Smooth muscle cell (in vitro differentiated cells): ENCODE data around the gene MBD5. TPM values are rescaled to one million over a fixed set of nuclear protein-coding genes. Genes with fewer than 3 reads are reported as not detected.

Experiments
- DNase-seq: peaks from one replicate; lab custom pipeline; 2025; ENCODE audit not compliant: unreplicated experiment; lab: John Stamatoyannopoulos, UW
- H2AFZ ChIP-seq: fragments of 200-600 bp; sonication (generic); 2 replicates; pipeline ENCODE4 v1.6.0; 2016; ENCODE audit warnings: antibody characterized with exemption, low read depth, mild to moderate bottlenecking
- H3F3A ChIP-seq: fragments of 200-600 bp; sonication (generic); 2 replicates; pipeline ENCODE4 v1.6.0; 2017; ENCODE audit warnings: antibody characterized with exemption, low read depth
- H3K27ac ChIP-seq: fragments of 200-600 bp; sonication (generic); 2 replicates; pipeline ENCODE4 v1.5.1; 2016; ENCODE audit warnings: low read depth, mild to moderate bottlenecking
- H3K27me3 ChIP-seq: fragments of 200-600 bp; sonication (generic); 2 replicates; pipeline ENCODE4 v1.6.1; 2016; ENCODE audit warnings: low read depth, mild to moderate bottlenecking
- H3K36me3 ChIP-seq: fragments of 200-600 bp; sonication (generic); 2 replicates; pipeline ENCODE4 v1.5.1; 2016; ENCODE audit warnings: low read depth
- H3K4me1 ChIP-seq: fragments of 200-600 bp; sonication (generic); 2 replicates; pipeline ENCODE4 v1.5.1; 2016; ENCODE audit warnings: low read depth
- H3K4me2 ChIP-seq: fragments of 200-600 bp; sonication (generic); 2 replicates; pipeline ENCODE4 v1.6.0; 2016; ENCODE audit warnings: mild to moderate bottlenecking
- H3K4me3 ChIP-seq: fragments of 200-600 bp; sonication (generic); 2 replicates; pipeline ENCODE4 v1.5.1; 2016; ENCODE audit warnings: mild to moderate bottlenecking
- H3K79me2 ChIP-seq: fragments of 200-600 bp; sonication (generic); 2 replicates; pipeline ENCODE4 v1.6.0; 2016; ENCODE audit warnings: low read depth, mild to moderate bottlenecking
- H3K9ac ChIP-seq: fragments of 200-600 bp; sonication (generic); 2 replicates; pipeline ENCODE4 v1.6.0; 2016; ENCODE audit warnings: low read depth
- H3K9me3 ChIP-seq: fragments of 200-600 bp; sonication (generic); replicated peaks from 2 replicates; pipeline ENCODE4 v1.5.1; 2016; ENCODE audit warnings: low read depth
- H4K20me1 ChIP-seq: fragments of 200-600 bp; sonication (generic); 2 replicates; pipeline ENCODE4 v1.6.0; 2016; ENCODE audit warnings: low read depth
- CTCF ChIP-seq: fragments of 200-600 bp; sonication (generic); IDR thresholded peaks from 2 replicates; pipeline ENCODE4 v1.5.1; 2017; ENCODE audit warnings: borderline replicate concordance, mild to moderate bottlenecking, antibody characterized with exemption; ENCODE audit not compliant: insufficient read depth, poor library complexity, severe bottlenecking
- WGBS: methylation state at CpG from one replicate; pipeline ENCODE4 v1.1.7; 2016; ENCODE audit warnings: low lambda C conversion rate; 5-methylcytosine and 5-hydroxymethylcytosine counted together
- polyA plus RNA-seq: library from polyadenylated mRNA; unstranded; fragments of >200 nt; fragmentation: Nextera tagmentation; extraction: Ambion mirVana; gene quantifications from 2 replicates; pipeline ENCODE4 v1.2.1, GENCODE V29; 2016
- total RNA-seq: library from RNA; depleted of rRNA; stranded (reverse); fragments of >200 nt; gene quantifications from 2 replicates; pipeline ENCODE4 v1.2.3, GENCODE V29; 2014

Gene MBD5
- total and polyA plus RNA-seq, 2 experiments from 2014 or later: 25.7 to 31.2 TPM

GRCh38 chr2:148451046-148451445, 430.2 kb downstream of the MBD5 start:
- Histone ChIP-seq H4K20me1 (peaks cover 53% of the 10 kb centered on the region), H3K27ac (no peak overlapping the region), H3K4me1 (peaks cover 13% of the 10 kb centered on the region), H3K9ac (no peak overlapping the region), H3K36me3 (no peaks in the 10 kb centered on the region), H3K9me3 (no peaks in the 10 kb centered on the region), H3K79me2 (no peaks in the 10 kb centered on the region), H3K4me2 (no peak overlapping the region), H3K27me3 (no peaks in the 10 kb centered on the region), H3F3A (no peaks in the 10 kb centered on the region), H3K4me3 (no peak overlapping the region), H2AFZ (no peak overlapping the region)
- no peak for DNase-seq
- 91% methylated on average over 2 of the region's 2 CpGs for WGBS
- no peak for TF ChIP-seq CTCF

GRCh38 chr2:148455791-148456190, 434.9 kb downstream of the MBD5 start:
- Histone ChIP-seq H3K79me2 (no peaks in the 10 kb centered on the region), H3K36me3 (no peaks in the 10 kb centered on the region), H3K9me3 (no peaks in the 10 kb centered on the region), H2AFZ (no peak overlapping the region), H3K9ac (no peak overlapping the region), H3K4me2 (no peak overlapping the region), H3K4me1 (peaks cover 13% of the 10 kb centered on the region), H4K20me1 (peaks cover 44% of the 10 kb centered on the region), H3K4me3 (no peak overlapping the region), H3K27me3 (no peaks in the 10 kb centered on the region), H3K27ac (no peak overlapping the region), H3F3A (no peaks in the 10 kb centered on the region)
- WGBS: 75% methylated on average over 4 of the region's 4 CpGs
- no peak for DNase-seq
- no peak for TF ChIP-seq CTCF

- Histone ChIP-seq H3K4me1 (peaks cover 13% of the 10 kb centered on the region), H3K4me2 (no peak overlapping the region), H3K9me3 (no peaks in the 10 kb centered on the region), H3K36me3 (no peaks in the 10 kb centered on the region), H3K27me3 (no peaks in the 10 kb centered on the region), H3F3A (no peaks in the 10 kb centered on the region), H3K27ac (no peak overlapping the region), H3K4me3 (no peak overlapping the region), H2AFZ (no peak overlapping the region), H4K20me1 (peaks cover 33% of the 10 kb centered on the region), H3K79me2 (no peaks in the 10 kb centered on the region), H3K9ac (no peak overlapping the region)
- 91% methylated on average over 2 of the region's 2 CpGs for WGBS
- no peak for DNase-seq
- no peak for TF ChIP-seq CTCF
Measured at GRCh38 chr2:148458171-148458570, 437.3 kb downstream of the MBD5 start.

GRCh38 chr2:148459377-148459778, 438.5 kb downstream of the MBD5 start:
- no peaks in the 10 kb centered on the region for H3F3A ChIP-seq
- no peaks in the 10 kb centered on the region for H3K79me2 ChIP-seq
- H3K4me1 ChIP-seq: peaks cover 13% of the 10 kb centered on the region
- TF ChIP-seq CTCF: no peak
- H3K9ac ChIP-seq: no peak overlapping the region
- no peak for DNase-seq
- no peak overlapping the region for H3K4me2 ChIP-seq
- H4K20me1 ChIP-seq: peaks cover 33% of the 10 kb centered on the region
- H3K36me3 ChIP-seq: no peaks in the 10 kb centered on the region
- H3K9me3 ChIP-seq: no peaks in the 10 kb centered on the region
- no peaks in the 10 kb centered on the region for H3K27me3 ChIP-seq
- H3K27ac ChIP-seq: no peak overlapping the region
- H2AFZ ChIP-seq: no peak overlapping the region
- no peak overlapping the region for H3K4me3 ChIP-seq
